Progenitor cell of endocrine pancreas (in vitro differentiated cells): Measurements from ENCODE around the gene CENPV. TPM values are rescaled to one million over a fixed set of nuclear protein-coding genes. Genes with fewer than 3 reads are reported as not detected.
A peak's percentile ranks its signal among the peaks of the same experiment; 100 is the strongest.

Experiments
- DNase-seq: peaks from one replicate; pipeline ENCODE4 v3.0.0; 2021; ENCODE audit warnings: low spot score; ENCODE audit not compliant: unreplicated experiment
- H3K27ac Mint-ChIP-seq: 2 replicates; pipeline ENCODE4 v1.8.0; 2021; ENCODE audit warnings: mild to moderate bottlenecking, moderate library complexity, mixed read lengths
- H3K27me3 Mint-ChIP-seq: 2 replicates; pipeline ENCODE4 v1.8.0; 2021; ENCODE audit warnings: mixed read lengths
- H3K36me3 Mint-ChIP-seq: 2 replicates; pipeline ENCODE4 v1.8.0; 2022; ENCODE audit warnings: mixed read lengths; ENCODE audit not compliant: insufficient read depth
- H3K4me1 Mint-ChIP-seq: 2 replicates; pipeline ENCODE4 v1.8.0; 2021; ENCODE audit warnings: low read depth, mixed read lengths
- H3K4me3 Mint-ChIP-seq: 2 replicates; pipeline ENCODE4 v1.8.0; 2021; ENCODE audit warnings: low read depth, mild to moderate bottlenecking, moderate library complexity, mixed read lengths
- H3K9me3 Mint-ChIP-seq: 2 replicates; pipeline ENCODE4 v1.8.0; 2021; ENCODE audit warnings: low read depth, mixed read lengths
- total RNA-seq: library from RNA; stranded (reverse); gene quantifications from 2 replicates; pipeline ENCODE4 v1.2.1, GENCODE V29; 2021
- TF ChIP-seq, protein P1 (sequence below): fragments of 200-600 bp; sonication (generic); IDR thresholded peaks from one replicate; pipeline ENCODE4 v1.5.0; 2021; ENCODE audit warnings: antibody characterized with exemption, mild to moderate bottlenecking; ENCODE audit not compliant: unreplicated experiment

Gene CENPV
- total RNA-seq, 1 donor from 2014 or later, result 201 TPM

- Mint-ChIP-seq H3K9me3 (no peaks in the 10 kb centered on the region), H3K4me1 (peaks cover 5% of the 10 kb centered on the region), H3K36me3 (peaks cover 5% of the 10 kb centered on the region), H3K4me3 (no peak overlapping the region), H3K27ac (peak overlapping the region; percentile 56), H3K27me3 (no peaks in the 10 kb centered on the region)
- DNase-seq, result no peak
- TF ChIP-seq, protein P1, sequence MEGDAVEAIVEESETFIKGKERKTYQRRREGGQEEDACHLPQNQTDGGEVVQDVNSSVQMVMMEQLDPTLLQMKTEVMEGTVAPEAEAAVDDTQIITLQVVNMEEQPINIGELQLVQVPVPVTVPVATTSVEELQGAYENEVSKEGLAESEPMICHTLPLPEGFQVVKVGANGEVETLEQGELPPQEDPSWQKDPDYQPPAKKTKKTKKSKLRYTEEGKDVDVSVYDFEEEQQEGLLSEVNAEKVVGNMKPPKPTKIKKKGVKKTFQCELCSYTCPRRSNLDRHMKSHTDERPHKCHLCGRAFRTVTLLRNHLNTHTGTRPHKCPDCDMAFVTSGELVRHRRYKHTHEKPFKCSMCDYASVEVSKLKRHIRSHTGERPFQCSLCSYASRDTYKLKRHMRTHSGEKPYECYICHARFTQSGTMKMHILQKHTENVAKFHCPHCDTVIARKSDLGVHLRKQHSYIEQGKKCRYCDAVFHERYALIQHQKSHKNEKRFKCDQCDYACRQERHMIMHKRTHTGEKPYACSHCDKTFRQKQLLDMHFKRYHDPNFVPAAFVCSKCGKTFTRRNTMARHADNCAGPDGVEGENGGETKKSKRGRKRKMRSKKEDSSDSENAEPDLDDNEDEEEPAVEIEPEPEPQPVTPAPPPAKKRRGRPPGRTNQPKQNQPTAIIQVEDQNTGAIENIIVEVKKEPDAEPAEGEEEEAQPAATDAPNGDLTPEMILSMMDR, result no peak
These were observed 27.3 kb downstream of the CENPV start for GRCh38 chr17:16325964-16326363.

DNA sequence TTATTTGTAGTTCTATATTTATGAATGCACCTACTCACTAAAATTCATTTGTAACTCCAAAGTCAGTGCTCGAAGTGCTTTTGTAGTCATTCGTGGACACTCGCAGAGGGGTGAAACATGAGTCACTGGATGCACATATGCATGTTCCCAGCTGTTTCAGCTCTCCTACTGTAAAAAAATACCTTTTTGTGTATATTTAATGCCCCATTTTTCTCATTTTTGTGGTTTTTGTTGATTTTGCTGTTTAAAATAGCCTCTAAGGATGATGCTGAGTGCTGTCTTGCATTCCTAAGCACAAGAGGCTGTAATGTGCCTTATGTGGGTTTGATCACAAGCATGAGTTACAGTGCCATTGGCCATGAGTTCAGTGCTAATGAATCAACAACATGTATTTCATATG is 30.6 kb downstream of the CENPV start:
- TF ChIP-seq, protein P1, result no peak
- Mint-ChIP-seq H3K4me3 (no peak overlapping the region), H3K27me3 (no peaks in the 10 kb centered on the region), H3K9me3 (no peaks in the 10 kb centered on the region), H3K36me3 (peaks cover 4% of the 10 kb centered on the region), H3K27ac (no peak overlapping the region), H3K4me1 (no peaks in the 10 kb centered on the region)
- DNase-seq, result no peak

DNA sequence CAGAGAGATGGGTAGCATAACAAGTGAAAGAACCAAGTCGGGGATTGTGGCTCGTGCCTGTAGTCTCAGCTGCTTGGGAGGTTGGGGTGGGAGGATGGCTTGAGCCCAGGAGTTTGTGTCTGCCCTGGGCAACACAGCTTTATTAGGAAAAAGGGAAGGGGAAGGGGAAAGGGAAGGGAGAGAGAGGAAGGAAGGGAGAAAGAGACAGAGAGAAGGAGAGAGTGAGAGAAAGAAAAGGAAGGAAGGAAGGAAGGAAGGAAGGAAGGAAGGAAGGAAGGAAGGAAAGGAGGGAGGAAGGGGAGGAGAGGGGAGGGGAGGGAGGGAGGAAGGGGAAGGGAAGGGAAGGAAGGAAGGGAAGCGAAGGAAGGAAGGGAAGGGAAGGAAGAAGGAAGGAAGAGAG is 33.3 kb downstream of the CENPV start:
- TF ChIP-seq, protein P1, result no peak
- Mint-ChIP-seq H3K4me3 (no peak overlapping the region), H3K27me3 (no peaks in the 10 kb centered on the region), H3K9me3 (no peaks in the 10 kb centered on the region), H3K27ac (no peak overlapping the region), H3K36me3 (peaks cover 5% of the 10 kb centered on the region), H3K4me1 (no peaks in the 10 kb centered on the region)
- no peak for DNase-seq

DNA sequence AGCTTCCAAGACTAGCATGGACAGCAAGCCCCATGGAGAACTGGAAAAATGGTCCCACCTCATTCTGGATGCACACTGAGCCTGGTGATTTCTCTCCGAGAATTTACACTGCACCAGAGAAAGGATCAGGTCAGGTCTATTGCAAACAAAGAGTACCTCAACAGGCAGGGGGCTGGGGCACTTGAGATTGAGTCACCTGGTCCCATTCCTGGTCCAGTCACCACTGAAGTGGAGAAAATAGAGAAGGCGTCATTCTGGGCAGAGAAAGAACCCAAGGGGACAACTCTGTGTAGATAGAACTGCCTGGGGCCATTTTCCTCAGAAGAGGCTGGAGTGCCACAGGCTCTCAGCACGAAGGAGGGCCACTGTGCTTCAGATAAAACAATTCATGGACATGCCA is 38.4 kb downstream of the CENPV start:
- Mint-ChIP-seq H3K36me3 (peaks cover 18% of the 10 kb centered on the region), H3K27me3 (no peaks in the 10 kb centered on the region), H3K4me3 (no peak overlapping the region), H3K27ac (no peak overlapping the region), H3K4me1 (peaks cover 9% of the 10 kb centered on the region), H3K9me3 (no peaks in the 10 kb centered on the region)
- TF ChIP-seq, protein P1, result no peak
- DNase-seq, result no peak

DNA sequence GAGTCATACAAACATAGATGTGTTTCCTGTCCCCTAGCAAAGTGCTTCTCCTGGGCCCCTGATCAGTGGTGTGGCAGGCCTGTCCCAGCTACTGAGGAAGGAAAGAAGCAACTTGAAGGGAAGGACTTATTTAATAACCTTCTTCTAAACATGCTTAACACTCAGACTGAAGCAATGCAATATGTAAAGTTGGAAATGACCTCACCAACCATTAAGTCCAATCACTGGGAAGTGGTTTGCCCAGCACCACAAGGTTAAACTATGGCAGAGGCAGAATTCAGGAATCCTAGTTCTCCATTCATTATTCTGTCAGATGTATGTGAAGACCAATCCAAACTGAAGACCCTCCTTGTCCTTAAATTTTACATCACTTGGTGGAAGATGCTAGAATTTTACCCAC is 39.1 kb downstream of the CENPV start:
- TF ChIP-seq, protein P1, result no peak
- Mint-ChIP-seq H3K27ac (no peak overlapping the region), H3K4me3 (no peak overlapping the region), H3K27me3 (no peaks in the 10 kb centered on the region), H3K4me1 (peaks cover 9% of the 10 kb centered on the region), H3K36me3 (peaks cover 20% of the 10 kb centered on the region), H3K9me3 (no peaks in the 10 kb centered on the region)
- DNase-seq, result no peak
